IPS DF 4.7 (cell line): ENCODE results near the gene WDR76.
"Not testable (repeated sequence)": the region's sequence is repeated elsewhere in the genome, so short reads cannot be mapped to it uniquely, and the experiment has no call there.

ENCODE experiments used
- DNase-seq: peaks from one replicate; pipeline ENCODE4 v3.0.0-alpha.2; 2013; ENCODE audit warnings: low spot score; ENCODE audit errors: extremely low read depth

The WDR76 gene

GRCh38 chr15:43821505-43821904 lies 5.3 kb upstream of the WDR76 start:
- no peak for DNase-seq

GRCh38 chr15:43824302-43825246 lies 2.2 kb upstream of the WDR76 start, which contains the start of gene MFAP1:
MFAP1 (minus strand) TSS chr15:43824690; CDS start chr15:43824569, 121 bp downstream.
- DNase-seq = peak; percentile 92

GRCh38 chr15:43825305-43825704 lies 1.5 kb upstream of the WDR76 start:
- DNase-seq = not testable (repeated sequence)

- no peak for DNase-seq
These were observed 734 bp upstream of the WDR76 start for GRCh38 chr15:43826029-43826507.

GRCh38 chr15:43828061-43828657 lies 1.4 kb downstream of the WDR76 start:
- no peak for DNase-seq

GRCh38 chr15:43829951-43830540 lies 3.2 kb downstream of the WDR76 start:
- not testable (repeated sequence) for DNase-seq

- DNase-seq = not testable (repeated sequence)
These were observed 4.0 kb downstream of the WDR76 start for GRCh38 chr15:43830691-43831275.

- DNase-seq = not testable (repeated sequence)
These were observed 4.8 kb downstream of the WDR76 start for GRCh38 chr15:43831519-43832052.

GRCh38 chr15:43832485-43832884 lies 5.7 kb downstream of the WDR76 start:
- not testable (repeated sequence) for DNase-seq

GRCh38 chr15:43845421-43845820 lies 18.6 kb downstream of the WDR76 start:
- DNase-seq = no peak

- DNase-seq = no peak
These were observed 24.4 kb downstream of the WDR76 start for GRCh38 chr15:43851251-43851650.

- no peak for DNase-seq
These were observed 25.8 kb downstream of the WDR76 start for GRCh38 chr15:43852607-43853006.

- no peak for DNase-seq
These were observed 28.0 kb downstream of the WDR76 start for GRCh38 chr15:43854801-43855200.

GRCh38 chr15:43859546-43859945 lies 32.7 kb downstream of the WDR76 start:
- no peak for DNase-seq

GRCh38 chr15:43866636-43867035 lies 39.8 kb downstream of the WDR76 start:
- DNase-seq = not testable (repeated sequence)

GRCh38 chr15:43867096-43867495 lies 40.3 kb downstream of the WDR76 start:
- no peak for DNase-seq

- no peak for DNase-seq
These were observed 41.6 kb downstream of the WDR76 start for GRCh38 chr15:43868406-43868805.

- DNase-seq = no peak
These were observed 45.0 kb downstream of the WDR76 start for GRCh38 chr15:43871835-43872234.

GRCh38 chr15:43872416-43873020 lies 45.7 kb downstream of the WDR76 start:
- DNase-seq = peak; percentile 60

GRCh38 chr15:43873651-43874050 lies 46.8 kb downstream of the WDR76 start:
- DNase-seq = no peak

- no peak for DNase-seq
These were observed 50.1 kb downstream of the WDR76 start for GRCh38 chr15:43876872-43877271.
